Kidney (tissue), 14 donors: ENCODE data around the gene DNM2. TPM values are rescaled to one million over a fixed set of nuclear protein-coding genes. Genes with fewer than 3 reads are reported as not detected.

ENCODE experiments used
- DNase-seq, 5 donors: peaks; one replicate each; pipeline ENCODE4 v3.0.0-alpha.2; 2013 to 2020
- FAIRE-seq: peaks from 2 replicates; lab custom pipeline; 2012; peaks lifted over from hg19 to GRCh38; lab: Jason Lieb, UNC
- H3K27ac ChIP-seq, 2 donors: one replicate each; pipeline ENCODE4 v1.7.0; 2013; ENCODE audit warnings: low read depth in 2 of 2, low read length in 2 of 2, inconsistent platforms in 1 of 2
- H3K27me3 ChIP-seq: one replicate; pipeline ENCODE4 v1.7.1; 2013; ENCODE audit warnings: low read length, inconsistent platforms; ENCODE audit not compliant: control insufficient read depth, insufficient read depth
- H3K36me3 ChIP-seq, 3 donors: one replicate each; pipeline versions ENCODE4 v1.7.0 to v1.7.1; 2013; ENCODE audit warnings: low read length in 3 of 3, control low read depth in 1 of 3, inconsistent platforms in 1 of 3; ENCODE audit not compliant: insufficient read depth in 3 of 3, control insufficient read depth in 2 of 3
- H3K4me1 ChIP-seq, 3 donors: one replicate each; pipeline versions ENCODE4 v1.7.0 to v1.7.1; 2013; ENCODE audit warnings: low read length in 3 of 3, inconsistent platforms in 1 of 3, low read depth in 1 of 3; ENCODE audit not compliant: control insufficient read depth in 2 of 3, insufficient read depth in 2 of 3
- H3K4me3 ChIP-seq, 3 donors: one replicate each; pipeline versions ENCODE4 v1.7.0 to v1.8.1; 2013; ENCODE audit warnings: low read length in 3 of 3, control low read depth in 1 of 3, inconsistent platforms in 1 of 3
- H3K9ac ChIP-seq, 3 donors: one replicate each; pipeline versions ENCODE4 v1.7.0 to v1.7.1; 2013; ENCODE audit warnings: low read length in 3 of 3, control low read depth in 1 of 3, inconsistent platforms in 1 of 3
- H3K9me3 ChIP-seq, 3 donors: one replicate each; pipeline versions ENCODE4 v1.7.0 to v1.7.1; 2013; ENCODE audit warnings: low read length in 3 of 3, control low read depth in 1 of 3, inconsistent platforms in 1 of 3; ENCODE audit not compliant: control insufficient read depth in 2 of 3, insufficient read depth in 1 of 3
- CTCF ChIP-seq: IDR thresholded peaks from 3 replicates; pipeline ENCODE4 v1.5.1; 2012; ENCODE audit warnings: mild to moderate bottlenecking, moderate library complexity, borderline replicate concordance; ENCODE audit not compliant: insufficient read depth; ENCODE audit errors: extremely low read depth
- intact Hi-C: fragments of 100-400 bp; cut with DNase I; formaldehyde crosslinking; loops from one replicate; pipeline ENCODE4 v1.11.1; 2022
- polyA plus RNA-seq: library from polyadenylated mRNA; stranded (reverse); fragments of 350-450 nt; fragmentation: Illumina TruSeq; extraction: RNeasy Lipid Tissue Mini Kit (QIAGEN cat#74804); gene quantifications from one replicate; pipeline ENCODE4 v1.2.3, GENCODE V29; 2014; ENCODE audit warnings: low read depth, low replicate concordance; ENCODE audit not compliant: insufficient read depth
- total RNA-seq: library from RNA; stranded (reverse); fragmentation: NEBNext Ultra II Directional; extraction: Animal tissue kit (Norgen Biotek cat#: 25700); gene quantifications from one replicate; pipeline ENCODE4 v1.2.1, GENCODE V29; 2021
- donor health status: control.
- donor health status: control.
- donor health status: control.
- donor health status: control.
- donor health status: control.
- donor health status: DM: yes; HTN: yes; CAD: no.
- donor health status: Normal renal cell carcinoma (clear cell type).

DNM2 gene
- total and polyA plus RNA-seq, 2 donors from 2014 or later, result 79.0 to 226 TPM

GRCh38 chr19:10818301-10819123 lies 100.6 kb downstream of the DNM2 start:
- Histone ChIP-seq H3K4me1 (no peaks in the 10 kb centered on the region), H3K9ac (no peak overlapping the region), H3K27ac (no peak overlapping the region), H3K27me3 (no peaks in the 10 kb centered on the region), H3K9me3 (no peaks in the 10 kb centered on the region), H3K36me3 (peaks cover 2 to 41% (median 25%) of the 10 kb centered on the region in 3 donors), H3K4me3 (no peak overlapping the region)
- no peak for FAIRE-seq
- no peak for DNase-seq
- intact Hi-C loops, result no loop called here
- TF ChIP-seq CTCF, result no peak

DNA sequence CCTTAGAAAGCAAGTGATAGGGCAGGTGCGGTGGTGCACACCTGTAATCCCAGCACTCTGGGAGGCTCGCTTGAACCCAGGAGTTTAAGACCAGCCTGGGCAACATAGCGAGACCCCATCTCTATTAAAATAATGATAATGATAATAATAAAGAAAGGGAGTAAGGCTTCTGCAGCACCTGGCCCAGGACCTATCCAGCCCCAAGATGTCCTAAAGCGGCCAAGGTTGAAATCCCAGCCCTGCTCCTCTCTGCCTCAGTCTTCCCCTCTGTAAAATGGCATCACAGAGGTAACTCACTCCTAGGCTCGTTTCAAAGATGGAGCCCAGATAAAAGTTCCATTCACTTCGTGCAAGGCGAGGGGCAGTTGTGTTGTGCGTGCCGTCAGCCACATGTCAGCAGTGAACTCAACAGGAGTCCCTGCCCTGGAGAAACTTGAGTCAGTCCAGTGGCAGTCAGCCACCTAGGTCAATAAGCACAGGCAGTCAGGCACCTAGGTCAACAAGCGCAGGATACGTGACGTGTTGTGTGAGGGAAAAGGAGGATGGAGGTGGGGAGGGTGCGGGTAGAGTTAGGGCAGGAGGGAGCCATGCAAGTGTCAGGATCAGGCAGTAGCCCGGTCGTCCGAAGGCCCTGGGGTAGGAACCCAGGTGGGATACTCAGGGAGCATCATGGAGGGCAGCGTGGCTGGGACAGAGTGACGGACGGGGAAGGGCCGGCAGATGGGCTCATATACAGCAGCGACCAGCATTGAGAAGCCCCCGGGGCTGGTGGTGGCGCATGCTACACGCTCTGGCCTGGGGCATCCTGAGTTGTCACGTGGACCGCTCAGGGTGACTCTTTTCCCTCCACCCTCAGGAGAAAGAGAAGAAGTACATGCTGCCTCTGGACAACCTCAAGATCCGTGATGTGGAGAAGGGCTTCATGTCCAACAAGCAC lies 101.5 kb downstream of the DNM2 start:
- FAIRE-seq (no peak), DNase-seq (no peak)
- H3K36me3 ChIP-seq, result peaks cover 2 to 47% (median 28%) of the 10 kb centered on the region in 3 donors
- no peak overlapping the region for H3K9ac ChIP-seq
- no peak for TF ChIP-seq CTCF
- no peak overlapping the region for H3K27ac ChIP-seq
- intact Hi-C loops, result no loop called here
- H3K4me1 ChIP-seq, result no peaks in the 10 kb centered on the region
- H3K27me3 ChIP-seq, result no peaks in the 10 kb centered on the region
- H3K9me3 ChIP-seq, result no peaks in the 10 kb centered on the region
- no peak overlapping the region for H3K4me3 ChIP-seq

GRCh38 chr19:10820173-10820572 lies 102.3 kb downstream of the DNM2 start:
- Histone ChIP-seq H3K27ac (no peak overlapping the region), H3K36me3 (peaks cover 2 to 47% (median 27%) of the 10 kb centered on the region in 3 donors), H3K4me3 (no peak overlapping the region), H3K9me3 (no peaks in the 10 kb centered on the region), H3K27me3 (no peaks in the 10 kb centered on the region), H3K9ac (no peak overlapping the region), H3K4me1 (no peaks in the 10 kb centered on the region)
- no peak for TF ChIP-seq CTCF
- intact Hi-C loops, result no loop called here
- FAIRE-seq, result no peak
- DNase-seq, result no peak
